ENCODE results near the gene COL18A1. TPM values are rescaled to one million over a fixed set of nuclear protein-coding genes. Genes with fewer than 3 reads are reported as not detected.
"Not testable (repeated sequence)": the region's sequence is repeated elsewhere in the genome, so short reads cannot be mapped to it uniquely, and the experiment has no call there.

COL18A1 gene
- total RNA-seq, 1 experiment from 2014 or later, result 3.7 TPM

DNA sequence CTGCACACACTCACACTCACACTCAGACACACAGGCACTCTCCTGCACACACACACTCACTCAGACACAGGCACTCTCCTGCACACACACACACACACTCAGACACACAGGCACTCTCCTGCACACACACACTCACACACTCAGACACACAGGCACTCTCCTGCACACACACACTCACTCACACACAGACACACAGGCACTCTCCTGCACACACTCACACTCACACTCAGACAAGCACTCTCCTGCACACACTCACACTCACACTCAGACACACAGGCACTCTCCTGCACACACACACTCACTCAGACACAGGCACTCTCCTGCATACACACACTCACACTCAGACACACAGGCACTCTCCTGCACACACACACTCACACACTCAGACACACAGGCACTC, 32.9 kb downstream of the COL18A1 start:
- not testable (repeated sequence) for DNase-seq (ENCODE audit: extremely low read depth, low read depth)

- no peak for DNase-seq (ENCODE audit: extremely low read depth, low read depth)
Observed at GRCh38 chr21:45438391-45439145, 33.6 kb downstream of the COL18A1 start.

DNA sequence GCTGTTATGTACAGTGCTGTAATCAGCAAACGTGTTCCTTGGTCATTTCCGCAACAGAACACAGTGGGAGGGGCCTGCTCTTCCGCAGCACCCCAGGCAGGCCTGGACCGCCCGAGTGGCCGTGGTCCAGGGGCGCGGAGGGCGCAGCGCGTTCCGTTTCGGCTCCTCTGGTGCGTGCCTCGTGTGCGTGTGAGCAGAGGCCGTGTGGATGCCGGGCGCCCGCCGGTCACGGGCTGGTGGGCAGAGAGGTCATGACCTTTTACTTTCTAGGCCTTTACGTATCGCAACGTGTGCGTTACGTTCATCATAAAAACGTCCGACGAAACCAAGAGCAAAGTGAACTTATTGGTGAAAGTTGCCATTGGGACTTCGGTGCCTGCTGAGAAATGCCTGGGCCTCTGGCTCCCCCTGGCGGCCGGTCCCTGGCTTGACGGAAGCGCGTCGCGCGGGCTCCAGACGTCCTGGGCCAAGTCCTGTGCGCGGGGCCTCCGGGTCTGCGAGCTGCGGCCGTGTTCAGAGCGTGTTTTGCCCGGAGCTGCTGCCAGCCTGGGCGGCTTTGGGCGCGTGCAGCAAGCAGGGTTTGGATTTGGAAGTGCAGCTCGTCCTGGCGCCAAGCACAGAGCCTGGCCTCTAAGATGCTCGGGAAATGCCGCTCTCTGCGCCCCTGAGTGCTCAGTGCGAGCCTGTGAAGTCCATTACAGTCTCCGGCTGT, 34.4 kb downstream of the COL18A1 start:
- DNase-seq (ENCODE audit: extremely low read depth, low read depth), result peak; percentile 48

- DNase-seq (ENCODE audit: extremely low read depth, low read depth), result no peak
Observed at GRCh38 chr21:45439901-45440461, 35.0 kb downstream of the COL18A1 start.

GRCh38 chr21:45440736-45441350, 35.9 kb downstream of the COL18A1 start:
- DNase-seq (ENCODE audit: extremely low read depth, low read depth), result no peak

DNA sequence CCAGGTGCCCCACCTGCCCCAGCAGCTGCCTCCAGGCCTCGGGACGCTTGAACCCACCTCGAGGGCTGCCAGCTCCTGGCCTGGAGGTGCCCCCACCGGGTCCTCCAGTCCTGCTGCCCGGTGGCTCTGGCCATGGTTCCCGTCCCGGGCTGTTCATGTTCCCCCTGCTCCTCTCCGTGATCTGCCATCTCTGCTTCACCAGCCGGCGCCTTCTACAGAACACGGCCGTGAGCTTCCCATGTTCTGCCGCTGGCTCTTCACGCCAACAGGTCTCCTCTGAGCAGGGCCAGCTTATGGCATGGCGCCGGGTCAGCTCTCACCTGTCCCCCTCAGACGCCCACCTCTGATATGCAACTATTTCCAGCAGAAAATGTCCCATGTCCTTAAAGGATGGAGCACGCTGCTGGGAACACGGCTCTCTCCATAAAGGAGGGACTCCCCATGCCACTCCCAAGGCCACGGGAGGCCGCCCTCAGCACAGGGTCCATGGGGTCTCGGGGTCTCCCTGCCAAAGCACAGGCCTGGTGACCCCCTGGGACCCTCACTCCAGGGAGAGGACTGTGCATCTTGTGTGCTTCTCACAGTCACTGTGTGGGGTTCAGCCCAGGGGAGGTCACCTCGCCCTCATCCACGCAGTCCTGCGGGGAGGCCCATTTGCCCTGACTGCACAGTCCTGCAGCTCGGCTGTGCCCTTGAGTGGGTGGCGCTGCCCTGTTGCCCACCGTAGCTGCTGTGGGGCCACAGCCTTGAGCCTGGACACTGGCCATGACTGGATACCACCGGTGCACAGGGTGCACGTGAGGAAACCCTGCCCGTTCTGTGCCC, 36.7 kb downstream of the COL18A1 start:
- DNase-seq (ENCODE audit: extremely low read depth, low read depth), result no peak

DNA sequence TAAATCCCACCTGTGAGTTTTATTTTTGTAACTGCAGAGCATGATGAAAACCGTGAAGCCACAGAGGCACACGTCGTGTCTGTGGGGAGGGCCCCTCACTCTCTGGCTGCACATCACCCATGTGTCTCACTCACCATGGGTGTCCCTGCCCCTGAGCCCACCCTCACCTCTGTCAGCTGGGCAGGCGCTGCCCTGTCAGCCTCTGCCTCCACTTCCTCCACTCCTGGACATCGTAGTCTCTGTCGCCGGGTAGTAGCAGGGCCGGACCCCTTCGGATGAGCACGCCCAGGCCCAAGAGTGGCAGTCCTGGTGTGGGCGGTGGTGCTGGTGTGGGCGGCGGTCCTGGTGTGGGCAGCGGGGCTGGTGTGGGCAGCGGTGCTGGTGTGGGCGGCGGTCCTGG, 37.3 kb downstream of the COL18A1 start:
- DNase-seq (ENCODE audit: extremely low read depth, low read depth), result no peak

- DNase-seq (ENCODE audit: extremely low read depth, low read depth), result not testable (repeated sequence)
Observed at GRCh38 chr21:45442686-45443594, 38.0 kb downstream of the COL18A1 start.

GRCh38 chr21:45443595-45444181, 38.7 kb downstream of the COL18A1 start:
- DNase-seq (ENCODE audit: extremely low read depth, low read depth), result no peak

DNA sequence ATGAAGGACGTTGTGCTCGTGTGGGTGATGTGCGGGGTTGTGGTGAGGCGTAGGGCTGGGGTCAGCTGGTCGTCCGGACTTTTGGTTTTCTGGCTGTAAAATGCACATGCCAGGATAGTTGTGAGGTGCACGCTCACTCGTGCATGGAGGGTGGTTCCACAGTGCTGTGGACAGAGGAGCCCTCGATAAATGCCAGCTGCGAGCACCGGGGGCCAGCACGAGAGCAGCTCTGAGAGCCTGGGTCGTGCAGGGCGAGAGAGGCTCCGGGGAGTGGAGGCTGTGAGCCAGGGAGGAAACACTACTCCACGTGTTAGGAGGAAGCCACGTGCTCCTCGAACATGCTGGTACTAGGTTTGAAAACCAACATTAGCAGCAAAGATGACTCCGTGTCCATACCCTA, 39.4 kb downstream of the COL18A1 start:
- no peak for DNase-seq (ENCODE audit: extremely low read depth, low read depth)

DNA sequence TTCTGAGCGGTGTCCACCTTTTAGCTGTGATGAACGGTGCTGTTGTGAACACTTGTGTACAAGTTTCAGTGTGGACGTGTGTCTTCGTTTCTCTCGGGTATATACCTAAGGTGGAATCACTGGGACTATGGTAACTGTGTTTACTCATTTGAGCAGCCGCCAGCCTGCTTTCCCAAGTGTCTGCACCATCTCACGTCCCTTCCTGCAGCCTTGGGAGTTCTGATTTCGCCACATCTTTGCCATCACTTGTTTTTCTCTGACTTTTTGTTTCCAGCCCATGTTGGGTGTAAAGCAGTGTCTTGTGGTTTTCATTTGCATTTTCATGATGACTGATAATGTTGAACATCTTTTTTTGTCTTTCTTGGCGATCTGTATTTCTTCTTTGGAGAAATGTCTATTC, 40.4 kb downstream of the COL18A1 start:
- DNase-seq (ENCODE audit: extremely low read depth, low read depth), result no peak

GRCh38 chr21:45447821-45448220, 42.9 kb downstream of the COL18A1 start:
- DNase-seq (ENCODE audit: extremely low read depth, low read depth), result no peak

- DNase-seq (ENCODE audit: extremely low read depth, low read depth), result no peak
Observed at GRCh38 chr21:45448283-45448809, 43.4 kb downstream of the COL18A1 start.

GRCh38 chr21:45448810-45449657, 44.1 kb downstream of the COL18A1 start:
- DNase-seq (ENCODE audit: extremely low read depth, low read depth), result no peak

DNA sequence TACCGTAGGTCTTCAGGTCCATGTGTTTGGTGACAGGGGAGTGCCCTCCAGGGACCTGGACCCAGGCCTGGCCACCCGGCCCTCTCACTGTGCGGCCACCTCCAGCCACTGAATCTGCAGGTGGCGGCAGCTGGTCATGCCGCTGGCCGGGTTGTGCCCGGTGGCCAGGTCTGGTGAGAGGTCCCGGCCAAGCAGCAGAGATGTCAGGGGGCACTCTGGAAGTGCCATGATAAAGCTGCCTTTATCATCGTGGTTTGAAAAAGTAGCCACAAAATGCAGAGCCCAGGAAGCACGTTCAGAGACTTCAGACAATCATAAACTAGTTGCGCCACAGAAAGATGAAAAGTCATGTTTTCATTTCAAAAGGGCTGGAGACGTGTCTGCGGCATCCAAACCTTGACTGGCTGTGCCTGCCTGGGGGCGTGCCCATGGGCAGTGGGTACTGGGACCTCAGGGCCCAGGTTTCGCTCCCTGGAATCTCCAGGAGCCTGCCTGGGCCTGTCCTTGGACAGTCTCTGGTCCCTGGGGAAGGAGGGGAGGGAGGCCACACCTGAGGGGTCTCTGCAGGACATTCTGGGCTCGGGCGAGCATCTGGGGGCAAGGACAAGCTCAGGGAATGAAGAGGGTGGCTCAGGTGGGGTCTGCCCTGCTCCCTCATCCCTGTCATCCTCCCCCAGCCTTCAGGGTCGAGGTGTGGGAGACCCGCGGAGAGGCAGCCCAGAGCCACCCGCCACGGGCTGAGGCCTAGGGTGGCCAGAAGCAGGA, 44.9 kb downstream of the COL18A1 start:
- no peak for DNase-seq (ENCODE audit: extremely low read depth, low read depth)

GRCh38 chr21:45450423-45451090, 45.6 kb downstream of the COL18A1 start:
- DNase-seq (ENCODE audit: extremely low read depth, low read depth), result no peak

Measured in NCI-H460 (cell line).